NCI-H2171 (cell line): Measurements from ENCODE around the gene SLC26A1.

ENCODE experiments used
- DNase-seq: peaks from one replicate; lab custom pipeline; 2025; lab: John Stamatoyannopoulos, UW

The SLC26A1 gene

GRCh38 chr4:998096-998691, 5.0 kb upstream of the SLC26A1 start:
- no peak for DNase-seq

GRCh38 chr4:997375-998071, 4.3 kb upstream of the SLC26A1 start:
- DNase-seq, result no peak

GRCh38 chr4:996997-997374, 3.8 kb upstream of the SLC26A1 start:
- no peak for DNase-seq

- DNase-seq, result no peak
Observed at GRCh38 chr4:996030-996996, 3.1 kb upstream of the SLC26A1 start.

DNA sequence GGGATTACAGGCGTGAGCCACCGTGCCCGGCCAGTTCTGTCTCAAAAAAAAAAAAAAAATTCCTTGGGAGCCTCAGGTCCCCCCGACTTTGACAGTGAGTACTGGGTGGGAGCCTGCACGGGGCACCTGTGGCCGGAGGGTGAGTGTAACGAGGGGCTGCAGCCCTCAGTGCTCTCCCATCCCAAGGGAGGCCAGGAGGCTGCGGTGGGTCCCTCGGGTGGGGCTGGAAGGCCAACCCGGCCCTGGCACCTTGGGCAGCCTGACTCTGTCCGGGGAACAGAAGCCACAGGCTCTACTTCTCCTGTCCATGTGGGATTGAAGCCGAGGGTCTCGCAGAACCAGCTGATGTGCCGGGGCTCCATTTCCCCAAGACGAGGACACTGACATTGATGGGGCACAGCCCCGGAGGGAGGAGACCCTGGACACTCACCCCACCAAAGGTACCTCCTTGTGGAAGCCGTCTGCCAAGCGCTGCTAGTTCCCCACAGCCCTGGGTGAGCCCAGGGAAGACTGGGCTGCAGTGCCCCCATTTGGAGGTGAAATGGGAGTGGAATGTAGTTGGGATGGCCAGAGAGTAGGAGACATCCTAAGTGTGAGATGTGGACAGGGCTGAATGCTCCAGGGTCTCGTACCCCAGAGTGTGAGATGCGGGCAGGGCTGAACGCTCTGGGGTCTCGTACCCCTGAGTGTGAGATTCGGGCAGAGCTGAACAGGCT, 2.3 kb upstream of the SLC26A1 start:
- DNase-seq, result no peak

DNA sequence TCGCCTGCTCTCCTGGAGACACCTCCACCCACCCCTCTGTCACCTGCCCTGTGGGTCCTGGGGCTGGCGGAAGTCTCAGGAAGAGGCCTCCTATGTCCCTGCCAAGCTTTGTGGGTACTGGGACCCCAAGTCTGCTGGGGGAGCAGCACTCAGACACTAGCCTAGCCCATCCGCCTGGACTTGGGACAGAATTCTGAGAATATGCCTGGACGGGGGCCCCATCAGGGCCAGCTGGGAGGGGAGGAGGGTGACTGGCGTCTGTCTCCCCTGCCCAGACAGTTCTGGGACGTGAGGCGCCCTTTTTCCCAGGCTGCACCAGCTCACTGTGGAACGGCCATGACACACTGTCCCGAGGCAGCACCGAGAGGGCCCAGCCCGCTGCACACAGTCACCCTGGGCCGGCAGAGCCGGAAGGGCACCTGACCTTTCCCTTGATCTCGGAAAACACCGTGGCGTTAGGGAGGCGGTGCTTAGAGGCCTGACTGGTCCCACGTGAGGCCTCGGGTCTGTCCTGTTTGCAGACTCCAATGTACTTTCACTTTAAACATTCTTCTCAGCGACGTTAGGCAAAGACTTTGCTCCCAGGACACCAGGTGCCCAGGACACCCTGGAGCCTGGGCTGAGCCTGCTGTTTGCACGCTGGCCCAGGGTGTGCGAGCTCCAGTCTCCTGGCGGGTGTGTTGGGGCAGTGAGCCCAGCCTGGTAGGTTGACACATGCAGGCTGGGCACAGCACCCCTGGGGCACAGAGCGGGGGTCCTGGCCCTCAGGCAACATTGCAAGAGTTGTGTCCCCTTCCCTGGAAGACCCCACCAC, 700 bp downstream of the SLC26A1 start:
- no peak for DNase-seq

DNA sequence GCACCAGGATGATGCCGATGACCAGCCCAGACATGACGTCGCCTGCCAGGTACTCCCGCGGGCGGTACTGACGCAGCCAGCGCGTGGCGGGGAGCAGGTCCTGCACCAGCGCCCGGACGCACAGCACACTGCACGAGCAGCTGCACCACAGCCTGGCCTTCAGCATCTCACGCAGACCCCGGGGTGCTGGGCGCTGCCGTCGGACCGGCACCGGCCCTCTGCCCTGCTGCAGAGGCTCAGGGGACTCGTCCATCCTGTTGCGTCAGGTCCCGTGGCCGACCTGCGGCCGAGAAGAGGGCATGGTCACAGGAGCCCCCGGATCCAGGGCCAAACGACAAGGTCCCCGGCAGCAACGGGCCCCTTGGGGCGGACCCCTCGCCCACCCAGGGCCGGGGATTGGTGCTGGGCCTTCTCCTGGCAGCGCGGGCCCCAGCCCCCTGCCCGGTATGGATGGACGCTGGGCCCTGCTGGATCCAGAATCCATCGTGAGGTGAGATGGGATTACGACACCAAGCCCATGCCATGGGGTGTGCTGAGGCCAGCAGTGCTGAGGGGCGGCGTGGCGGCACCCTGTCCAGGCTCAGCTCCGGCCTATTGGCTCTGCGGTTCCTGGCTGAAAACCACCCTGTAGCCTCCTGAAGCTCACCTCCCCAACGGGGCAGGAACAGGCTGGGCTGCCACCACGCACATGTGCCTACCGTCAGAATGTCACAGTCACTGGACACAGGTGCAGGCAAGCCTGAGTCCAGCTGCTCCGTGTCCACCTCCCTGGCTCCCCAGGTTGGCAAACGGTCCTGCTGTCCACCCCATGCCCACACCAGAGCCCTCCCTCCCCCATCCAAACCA, 1.5 kb downstream of the SLC26A1 start:
- DNase-seq, result no peak

GRCh38 chr4:990746-991367, 2.3 kb downstream of the SLC26A1 start:
- DNase-seq, result no peak

DNA sequence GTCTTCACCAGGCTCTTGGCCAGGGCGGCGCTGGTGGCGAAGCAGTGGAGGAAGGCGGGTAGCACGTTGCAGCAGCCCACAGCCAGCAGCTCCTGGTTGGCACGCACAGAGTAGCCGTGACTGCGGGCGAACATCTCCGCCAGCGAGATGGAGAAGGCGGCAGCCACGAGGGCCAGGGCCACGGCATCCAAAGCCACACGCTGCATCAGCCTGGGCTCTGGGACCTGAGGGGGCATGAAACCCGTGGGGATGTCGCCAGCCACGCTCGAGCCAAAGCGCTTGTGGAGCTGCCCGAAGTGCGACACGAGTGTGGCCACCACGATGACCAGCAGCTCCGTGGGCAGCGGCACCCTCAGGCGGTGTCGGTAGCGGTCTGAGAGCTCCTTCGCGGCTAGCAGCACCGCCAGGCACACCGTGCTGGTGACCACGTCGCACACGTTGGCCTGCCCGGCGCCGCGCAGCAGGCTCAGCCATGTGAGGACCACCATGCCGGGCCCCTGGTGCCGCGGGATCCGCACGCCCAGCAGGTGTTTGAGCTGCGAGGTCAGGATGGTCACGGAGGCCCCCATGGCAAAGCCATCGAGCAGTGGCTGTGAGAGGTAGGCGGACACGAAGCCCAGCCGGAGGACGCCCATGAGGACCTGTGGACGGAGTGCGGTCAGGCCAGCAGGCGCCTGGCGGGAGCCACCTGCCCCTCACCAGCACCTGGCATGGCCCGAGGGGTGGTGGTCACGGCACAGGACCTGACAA, 3.3 kb downstream of the SLC26A1 start:
- DNase-seq, result no peak

DNA sequence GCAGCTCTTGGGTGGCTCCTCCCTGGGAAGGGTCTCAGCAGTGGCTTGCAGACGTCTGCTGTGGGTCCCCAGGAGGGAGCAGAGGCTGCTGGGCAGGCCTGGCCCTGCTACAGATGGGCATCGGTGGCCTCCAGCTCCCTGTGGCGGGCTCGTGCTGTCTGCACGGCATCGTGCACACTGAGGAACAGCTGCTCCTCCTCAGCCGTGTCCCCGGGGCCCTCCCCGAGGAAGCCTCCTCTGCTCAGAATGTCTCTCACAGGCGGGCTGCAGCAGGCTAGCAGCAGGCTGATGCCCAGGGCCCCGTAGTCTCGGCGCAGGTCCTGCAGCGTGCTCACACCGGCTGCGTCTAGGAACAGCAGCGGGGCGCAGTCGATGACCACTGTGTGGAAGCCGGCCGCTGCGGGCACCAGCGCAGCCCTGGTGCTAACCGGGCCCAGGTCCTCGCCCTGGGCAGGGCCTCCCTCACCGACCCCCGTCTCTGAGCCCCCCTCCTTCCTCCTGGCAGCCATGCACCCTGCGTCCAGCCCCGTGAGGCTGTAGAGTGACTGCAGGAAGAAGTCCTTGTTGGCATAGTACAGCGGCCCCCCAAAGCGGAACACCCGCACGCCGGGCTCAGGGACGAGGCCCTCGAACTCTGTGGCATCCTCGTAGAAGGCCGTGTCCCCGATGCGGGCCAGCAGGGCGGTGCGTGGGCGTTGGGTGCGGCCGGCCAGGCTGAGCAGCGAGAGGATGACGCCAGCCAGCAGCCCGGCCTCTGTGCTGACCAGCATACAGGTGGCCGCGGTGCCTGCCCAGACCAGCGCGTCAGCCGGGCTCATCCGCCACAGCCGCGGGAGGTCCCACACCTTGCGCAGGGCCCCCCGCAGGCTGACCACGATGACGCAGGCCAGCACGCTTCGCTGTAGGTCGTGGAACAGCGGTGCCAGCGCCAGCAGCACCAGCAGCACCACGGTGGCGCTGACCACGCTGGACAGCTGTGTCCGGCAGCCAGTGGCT, 4.2 kb downstream of the SLC26A1 start:
- DNase-seq, result peak; percentile 35

DNA sequence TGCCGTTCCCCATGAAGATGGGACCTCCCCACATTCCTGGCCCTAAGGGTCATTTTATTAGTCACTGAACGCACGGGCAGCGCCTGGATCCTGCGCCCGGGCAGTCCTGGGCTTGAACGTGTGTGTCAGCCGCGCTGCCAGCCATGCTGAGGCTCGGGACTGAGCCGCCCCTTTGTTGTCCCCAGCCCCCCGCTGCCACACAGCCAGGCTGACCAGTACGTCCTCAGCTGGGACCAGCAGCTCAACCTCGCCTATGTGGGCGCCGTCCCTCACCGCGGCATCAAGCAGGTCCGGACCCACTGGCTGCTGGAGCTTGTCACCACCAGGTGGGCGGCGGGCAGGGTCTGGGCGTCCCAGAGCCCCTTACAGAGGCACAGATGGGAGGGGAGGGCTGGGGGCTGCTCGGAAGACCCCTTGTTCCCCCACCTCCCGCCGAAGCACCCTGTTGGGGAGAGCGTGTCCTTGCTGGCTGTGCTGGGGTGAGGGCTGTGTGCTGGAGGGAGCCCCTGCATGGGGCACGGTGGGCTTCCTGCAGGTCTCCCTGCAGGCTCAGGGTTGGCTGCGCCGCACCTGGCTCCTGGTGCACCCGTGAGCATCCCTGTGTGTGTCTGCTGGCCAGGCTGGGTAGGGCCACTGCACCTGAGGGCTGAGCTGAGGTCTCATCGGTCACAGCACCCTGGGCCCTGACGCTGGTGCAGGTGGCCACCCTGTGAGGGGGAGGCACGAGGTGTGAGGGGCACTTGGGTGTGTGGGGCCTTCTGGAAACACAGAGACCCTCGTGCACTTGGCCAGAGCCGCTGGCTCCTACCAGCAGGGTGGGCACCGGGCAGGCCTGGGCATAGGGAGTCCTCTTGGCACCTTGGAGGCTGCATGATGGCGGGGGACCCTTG, 5.3 kb downstream of the SLC26A1 start:
- DNase-seq, result no peak

DNA sequence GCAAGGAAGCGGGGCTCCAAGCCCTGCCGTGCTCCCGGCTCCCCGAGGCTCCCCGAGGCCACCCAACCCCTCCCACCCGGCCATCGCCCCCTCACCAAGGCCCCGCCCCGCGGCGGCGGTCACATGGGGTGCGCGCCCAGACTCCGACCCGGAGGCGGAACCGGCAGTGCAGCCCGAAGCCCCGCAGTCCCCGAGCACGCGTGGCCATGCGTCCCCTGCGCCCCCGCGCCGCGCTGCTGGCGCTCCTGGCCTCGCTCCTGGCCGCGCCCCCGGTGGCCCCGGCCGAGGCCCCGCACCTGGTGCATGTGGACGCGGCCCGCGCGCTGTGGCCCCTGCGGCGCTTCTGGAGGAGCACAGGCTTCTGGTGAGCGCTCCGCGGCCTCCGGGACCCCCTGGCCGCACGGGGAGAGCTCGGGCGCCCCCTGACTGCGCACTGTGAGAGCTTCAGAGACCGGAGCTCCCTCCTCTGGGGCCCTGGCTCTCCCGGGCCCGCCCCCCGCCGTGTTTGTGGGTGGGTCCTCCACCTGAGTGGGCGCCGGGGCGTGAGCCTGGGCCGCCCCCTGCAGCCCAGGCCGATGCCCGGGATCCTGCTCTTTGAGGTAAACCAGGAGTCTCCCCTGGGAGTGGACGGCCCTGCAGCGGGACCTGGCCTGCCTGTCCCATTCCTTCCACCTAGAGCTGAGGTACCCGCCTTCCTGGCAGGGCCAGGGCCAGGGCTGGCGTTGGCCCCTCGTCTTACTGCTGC, 6.2 kb downstream of the SLC26A1 start, which contains the start of gene IDUA:
Gene IDUA (plus strand): TSS at position 166 of the 745 bp plus-strand sequence. CDS start 41 bp downstream, at position 207.
- peak; percentile 56 for DNase-seq

- DNase-seq, result no peak
Observed at GRCh38 chr4:986428-986878, 6.8 kb downstream of the SLC26A1 start.

DNA sequence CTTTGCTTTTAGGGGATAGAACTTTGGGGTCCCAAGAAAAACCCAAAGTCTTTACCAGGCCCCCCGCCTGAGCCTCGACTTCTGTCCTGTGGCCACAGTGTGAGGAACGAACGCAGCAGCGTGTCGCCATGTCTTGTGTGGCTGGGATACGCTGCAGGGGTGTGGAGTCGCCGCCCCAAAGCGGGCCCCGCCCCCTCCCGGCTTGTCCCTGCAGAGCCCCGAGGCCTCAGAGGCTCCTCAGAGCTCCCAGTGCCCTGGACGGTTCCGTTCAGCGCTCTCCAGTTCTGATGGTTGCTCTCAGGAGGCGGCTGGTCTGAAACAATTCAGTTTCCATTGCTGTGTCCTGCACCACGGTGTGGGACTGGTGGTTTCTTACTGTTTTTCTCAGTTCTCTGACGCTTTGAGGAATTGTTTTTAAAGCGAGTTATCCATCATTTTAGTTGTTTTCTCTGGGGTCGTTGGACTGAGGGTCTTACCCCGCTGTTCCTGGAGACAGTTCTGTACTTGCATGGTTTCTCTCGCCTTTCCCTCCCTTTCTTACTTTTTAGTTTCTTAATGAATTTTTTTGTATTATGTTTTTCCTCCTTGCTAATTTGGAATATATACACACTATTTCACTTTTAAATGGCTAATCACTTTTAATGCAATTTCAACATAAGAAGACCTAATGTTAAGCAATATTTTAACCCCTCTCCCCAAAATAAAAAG, 7.9 kb downstream of the SLC26A1 start:
- no peak for DNase-seq

GRCh38 chr4:984336-985054, 8.7 kb downstream of the SLC26A1 start:
- DNase-seq, result no peak
